Stimulated activated CD8-positive, alpha-beta memory T cell treated with anti-CD3 and anti-CD28 coated beads, Interleukin-15, amount 100 ng/mL, for 4 hours (primary cell): Measurements from ENCODE around the gene FLNB.

Experiments
- DNase-seq, 2 donors: peaks; one replicate each; pipeline ENCODE4 v3.0.0-alpha.2; 2020; ENCODE audit warnings: low read depth in 2 of 2

FLNB gene

GRCh38 chr3:58009749-58010535 lies 1.7 kb downstream of the FLNB start:
- no peak for DNase-seq

GRCh38 chr3:58010562-58010961 lies 2.3 kb downstream of the FLNB start:
- no peak for DNase-seq

- DNase-seq, result no peak
Measured at GRCh38 chr3:58011580-58011979, 3.4 kb downstream of the FLNB start.

GRCh38 chr3:58012302-58012701 lies 4.1 kb downstream of the FLNB start:
- no peak for DNase-seq

- no peak for DNase-seq
Measured at GRCh38 chr3:58013099-58013498, 4.9 kb downstream of the FLNB start.

GRCh38 chr3:58013973-58014649 lies 5.9 kb downstream of the FLNB start:
- DNase-seq, result no peak

GRCh38 chr3:58015520-58015915 lies 7.3 kb downstream of the FLNB start:
- no peak for DNase-seq

- no peak for DNase-seq
Measured at GRCh38 chr3:58016710-58017109, 8.5 kb downstream of the FLNB start.

GRCh38 chr3:58018892-58019742 lies 10.9 kb downstream of the FLNB start:
- no peak for DNase-seq

- no peak for DNase-seq
Measured at GRCh38 chr3:58020783-58021071, 12.5 kb downstream of the FLNB start.

- no peak for DNase-seq
Measured at GRCh38 chr3:58021072-58021959, 13.1 kb downstream of the FLNB start.

GRCh38 chr3:58021962-58022361 lies 13.7 kb downstream of the FLNB start:
- no peak for DNase-seq

- DNase-seq, result no peak
Measured at GRCh38 chr3:58022490-58022889, 14.3 kb downstream of the FLNB start.

- no peak for DNase-seq
Measured at GRCh38 chr3:58023531-58023930, 15.3 kb downstream of the FLNB start.

- DNase-seq, result no peak
Measured at GRCh38 chr3:58025406-58025805, 17.2 kb downstream of the FLNB start.

- no peak for DNase-seq
Measured at GRCh38 chr3:58025837-58026569, 17.8 kb downstream of the FLNB start.

GRCh38 chr3:58026598-58026997 lies 18.4 kb downstream of the FLNB start:
- no peak for DNase-seq

GRCh38 chr3:58027704-58028317 lies 19.6 kb downstream of the FLNB start:
- no peak for DNase-seq

GRCh38 chr3:58028902-58029301 lies 20.7 kb downstream of the FLNB start:
- no peak for DNase-seq

GRCh38 chr3:58029842-58030584 lies 21.8 kb downstream of the FLNB start:
- DNase-seq, result no peak
